Esophagus muscularis mucosa (tissue), 3 donors: Measurements from ENCODE around the gene LAMP5.

ENCODE experiments used
- POLR2A ChIP-seq: fragments of 450-650 bp; IDR thresholded peaks from one replicate; pipeline ENCODE4 v1.6.1; 2017; ENCODE audit warnings: antibody characterized with exemption, moderate library complexity, mild to moderate bottlenecking, low read depth
- POLR2AphosphoS5 ChIP-seq, 2 donors: sonication (generic); formaldehyde crosslinking; IDR thresholded peaks; one replicate each; pipeline ENCODE4 v1.6.1; 2017; ENCODE audit warnings: antibody characterized with exemption in 2 of 2
- TF ChIP-seq, protein P1 (sequence below), 3 experiments: fragments of 200-600 bp in 2 of 3; fragments of 450-650 bp in 1 of 3; sonication (generic) in 2 of 3; IDR thresholded peaks; one replicate each; pipeline ENCODE4 v1.5.1; 2017 to 2019; ENCODE audit warnings: antibody characterized with exemption in 3 of 3, mild to moderate bottlenecking in 2 of 3, moderate library complexity in 1 of 3

DNA sequence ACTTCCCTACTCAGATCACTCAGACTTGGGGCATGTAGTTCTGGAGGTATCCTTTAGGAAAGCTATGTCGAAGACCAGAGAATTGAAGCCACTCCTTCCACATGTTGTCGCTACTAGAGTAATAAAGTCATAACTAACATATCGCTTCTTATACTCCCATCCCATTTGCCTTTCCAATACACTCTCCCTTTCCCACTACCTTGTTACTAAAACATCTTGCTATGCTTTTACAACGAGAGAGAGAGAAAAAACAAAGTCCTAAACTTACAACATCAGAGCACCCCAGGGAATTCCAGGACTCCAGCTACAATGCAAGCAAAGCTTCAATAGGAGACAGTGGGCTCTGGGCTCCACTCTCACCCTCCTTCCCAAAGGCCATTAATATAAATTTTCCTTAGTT is 5.1 kb upstream of the LAMP5 start:
- TF ChIP-seq, protein P1, sequence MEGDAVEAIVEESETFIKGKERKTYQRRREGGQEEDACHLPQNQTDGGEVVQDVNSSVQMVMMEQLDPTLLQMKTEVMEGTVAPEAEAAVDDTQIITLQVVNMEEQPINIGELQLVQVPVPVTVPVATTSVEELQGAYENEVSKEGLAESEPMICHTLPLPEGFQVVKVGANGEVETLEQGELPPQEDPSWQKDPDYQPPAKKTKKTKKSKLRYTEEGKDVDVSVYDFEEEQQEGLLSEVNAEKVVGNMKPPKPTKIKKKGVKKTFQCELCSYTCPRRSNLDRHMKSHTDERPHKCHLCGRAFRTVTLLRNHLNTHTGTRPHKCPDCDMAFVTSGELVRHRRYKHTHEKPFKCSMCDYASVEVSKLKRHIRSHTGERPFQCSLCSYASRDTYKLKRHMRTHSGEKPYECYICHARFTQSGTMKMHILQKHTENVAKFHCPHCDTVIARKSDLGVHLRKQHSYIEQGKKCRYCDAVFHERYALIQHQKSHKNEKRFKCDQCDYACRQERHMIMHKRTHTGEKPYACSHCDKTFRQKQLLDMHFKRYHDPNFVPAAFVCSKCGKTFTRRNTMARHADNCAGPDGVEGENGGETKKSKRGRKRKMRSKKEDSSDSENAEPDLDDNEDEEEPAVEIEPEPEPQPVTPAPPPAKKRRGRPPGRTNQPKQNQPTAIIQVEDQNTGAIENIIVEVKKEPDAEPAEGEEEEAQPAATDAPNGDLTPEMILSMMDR (IDR thresholded peaks at IDR 0.05) = no peak
- no peak for TF ChIP-seq POLR2A
- no peak for TF ChIP-seq POLR2AphosphoS5 (IDR thresholded peaks at IDR 0.05)
